Measurements from ENCODE around the gene CFAP92. TPM values are rescaled to one million over a fixed set of nuclear protein-coding genes. Genes with fewer than 3 reads are reported as not detected.

Gene CFAP92
- total and polyA plus RNA-seq, 4 experiments from 2014 or later, result 0.38 to 0.47 TPM; not detected in 2

DNA sequence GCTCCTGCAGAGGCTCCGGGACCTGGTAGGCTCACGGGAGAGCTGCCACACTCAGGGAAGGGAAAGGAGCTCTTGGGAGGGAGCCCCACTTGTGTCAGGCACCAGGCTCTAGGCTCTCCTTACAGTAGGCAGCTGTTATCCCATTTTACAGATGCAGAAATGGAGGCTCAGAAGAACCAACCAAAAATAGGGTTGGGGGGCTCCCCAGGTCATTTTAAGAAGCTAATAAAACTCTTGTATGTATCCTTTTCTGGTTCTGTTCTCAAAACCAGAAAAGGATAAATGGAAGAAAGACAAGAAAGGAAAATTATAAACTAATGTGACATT is 43.2 kb upstream of the CFAP92 start:
- peaks cover 7% of the 10 kb centered on the region for H3K27me3 ChIP-seq (ENCODE audit: insufficient read depth, low read length)
- H3K4me3 ChIP-seq (ENCODE audit: low read length in 2 of 2), result no peak overlapping the region
- H3K36me3 ChIP-seq (ENCODE audit: insufficient read depth, low read length), result no peaks in the 10 kb centered on the region
- no peaks in the 10 kb centered on the region for H3K36me3 Mint-ChIP-seq
- no peaks in the 10 kb centered on the region for H3K9me3 ChIP-seq (ENCODE audit: control insufficient read depth in 1 of 2, low read length in 2 of 2)
- ChIA-PET CTCF (ENCODE audit: partially characterized antibody) (interaction anchor here (1.0 to 3.6 kb wide), 5 partner anchors 10 to 119 kb away, joined by 3 to 20 read pairs (median 6); no protein-coding TSS in a partner anchor), POLR2A (ENCODE audit: partially characterized antibody) (interaction anchor here (0.6 to 1.9 kb wide), 3 partner anchors 10 to 66 kb away, joined by 3 to 6 read pairs (median 3); no protein-coding TSS in a partner anchor)
- peaks cover 0 to 2% (median 0%) of the 10 kb centered on the region in 8 donors for H3K9me3 Mint-ChIP-seq
- H3K4me1 Mint-ChIP-seq, result peaks cover 3 to 21% (median 10%) of the 10 kb centered on the region in 4 donors
- H3K27me3 Mint-ChIP-seq, result peaks cover 6 to 10% of the 10 kb centered on the region in 2 donors
- no peak for DNase-seq
- no peak overlapping the region for H3K27ac Mint-ChIP-seq
- H3K4me3 Mint-ChIP-seq, result no peak overlapping the region
- intact Hi-C loops (cut with micrococcal nuclease), result no loop called here
- H3K27ac ChIP-seq (ENCODE audit: low read depth, low read length), result no peak overlapping the region
- peaks cover 9% of the 10 kb centered on the region for H3K4me1 ChIP-seq (ENCODE audit: insufficient read depth, low read length)

DNA sequence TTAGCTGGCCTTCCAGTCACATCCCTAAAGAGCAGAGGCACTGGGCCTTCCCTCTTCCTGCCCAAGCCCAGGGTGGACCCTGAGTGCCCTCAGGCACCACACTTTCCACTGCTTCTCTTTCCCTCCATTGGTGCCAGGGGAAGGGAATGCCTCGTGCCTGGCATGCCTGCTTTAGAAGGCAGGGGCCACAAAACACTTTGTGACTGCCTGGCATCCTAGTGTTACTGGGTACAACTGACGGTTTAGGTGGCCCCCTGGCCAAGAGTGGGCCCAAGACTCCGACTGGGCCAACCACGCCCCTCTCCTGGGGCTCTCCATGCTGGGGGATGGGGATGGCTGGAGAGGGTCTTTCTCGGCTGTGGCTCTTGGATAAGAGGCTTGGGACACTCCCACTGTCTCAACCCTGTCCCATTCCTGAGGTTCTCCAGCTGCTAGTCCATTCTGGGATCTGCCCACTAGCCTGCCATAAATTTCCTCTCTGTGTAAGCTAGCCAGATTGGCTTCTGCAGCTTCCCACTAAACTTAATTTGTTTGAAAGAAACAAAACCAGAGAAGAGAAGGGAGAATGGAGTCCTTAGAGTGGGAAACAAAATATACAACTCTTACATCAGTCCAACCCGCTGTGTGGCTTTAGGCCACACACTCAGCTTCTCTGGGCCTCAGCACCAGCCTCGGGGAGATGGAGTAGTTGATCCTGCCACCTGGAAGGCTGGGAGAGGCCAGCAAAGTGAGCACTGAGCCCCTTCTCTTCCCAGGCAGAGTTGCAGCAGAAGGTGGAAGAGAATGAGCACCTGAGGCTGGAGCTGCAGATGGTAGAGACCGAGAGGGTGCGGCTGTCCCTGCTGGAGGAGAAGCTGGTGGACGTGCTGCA is 42.6 kb upstream of the CFAP92 start:
- peak overlapping the region in 4 of 7 donors; percentile 65 to 69 (median 67) for H3K27ac Mint-ChIP-seq
- H3K36me3 Mint-ChIP-seq, result no peaks in the 10 kb centered on the region
- Histone ChIP-seq H3K4me1 (ENCODE audit: insufficient read depth, low read length) (peaks cover 9% of the 10 kb centered on the region), H3K36me3 (ENCODE audit: insufficient read depth, low read length) (no peaks in the 10 kb centered on the region), H3K27ac (ENCODE audit: low read depth, low read length) (no peak overlapping the region), H3K9me3 (ENCODE audit: control insufficient read depth in 1 of 2, low read length in 2 of 2) (no peaks in the 10 kb centered on the region), H3K27me3 (ENCODE audit: insufficient read depth, low read length) (peaks cover 7% of the 10 kb centered on the region), H3K4me3 (ENCODE audit: low read length in 2 of 2) (no peak overlapping the region)
- CTCF ChIA-PET (ENCODE audit: partially characterized antibody), result interaction anchor here (1.1 to 3.6 kb wide), 5 partner anchors 9 to 209 kb away, joined by 3 to 20 read pairs (median 6); no protein-coding TSS in a partner anchor
- POLR2A ChIA-PET (ENCODE audit: partially characterized antibody), result interaction anchor here (0.8 to 1.9 kb wide), 2 partner anchors 9 to 20 kb away, joined by 3 to 6 read pairs; no protein-coding TSS in a partner anchor
- peaks cover 5 to 7% of the 10 kb centered on the region in 2 donors for H3K27me3 Mint-ChIP-seq
- DNase-seq, result no peak
- H3K9me3 Mint-ChIP-seq, result peaks cover 0 to 2% (median 0%) of the 10 kb centered on the region in 8 donors
- intact Hi-C loops (cut with micrococcal nuclease), result no loop called here
- peak overlapping the region in 3 of 8 donors; percentile 20 to 59 (median 35) for H3K4me3 Mint-ChIP-seq
- H3K4me1 Mint-ChIP-seq, result peaks cover 3 to 21% (median 10%) of the 10 kb centered on the region in 4 donors

- peaks cover 9% of the 10 kb centered on the region for H3K4me1 ChIP-seq (ENCODE audit: insufficient read depth, low read length)
- DNase-seq, result peak in 1 of 5 donors; percentile 29
These were observed 41.7 kb upstream of the CFAP92 start for GRCh38 chr3:129035360-129036221.

GRCh38 chr3:129034642-129035041 is 40.8 kb upstream of the CFAP92 start:
- peaks cover 3 to 16% (median 9%) of the 10 kb centered on the region in 4 donors for H3K4me1 Mint-ChIP-seq
- POLR2A ChIA-PET (ENCODE audit: partially characterized antibody), result interaction anchor here (0.8 to 1.3 kb wide), 3 partner anchors 9 to 282 kb away, joined by 3 to 4 read pairs (median 4); partner anchors contain the start of gene RAB43

More at GRCh38 chr3:129035360-129036221, 41.7 kb upstream of the CFAP92 start:
- H3K9me3 Mint-ChIP-seq, result peaks cover 0 to 2% (median 0%) of the 10 kb centered on the region in 8 donors
- intact Hi-C loops (cut with micrococcal nuclease), result no loop called here
- Histone ChIP-seq H3K27ac (ENCODE audit: low read depth, low read length) (no peak overlapping the region), H3K9me3 (ENCODE audit: control insufficient read depth in 1 of 2, low read length in 2 of 2) (no peaks in the 10 kb centered on the region), H3K4me3 (ENCODE audit: low read length in 2 of 2) (no peak overlapping the region), H3K36me3 (ENCODE audit: insufficient read depth, low read length) (no peaks in the 10 kb centered on the region), H3K27me3 (ENCODE audit: insufficient read depth, low read length) (peaks cover 7% of the 10 kb centered on the region)
- H3K27ac Mint-ChIP-seq, result peak overlapping the region in 6 of 7 donors; percentile 29 to 69 (median 49)
- ChIA-PET CTCF (ENCODE audit: partially characterized antibody) (interaction anchor here (1.0 to 3.6 kb wide), 5 partner anchors 8 to 210 kb away, joined by 3 to 20 read pairs (median 4); no protein-coding TSS in a partner anchor), POLR2A (ENCODE audit: partially characterized antibody) (no interaction called here)
- H3K4me3 Mint-ChIP-seq, result peak overlapping the region in 4 of 8 donors; percentile 20 to 76 (median 30)
- no peaks in the 10 kb centered on the region for H3K36me3 Mint-ChIP-seq
- H3K4me1 Mint-ChIP-seq, result peaks cover 3 to 21% (median 10%) of the 10 kb centered on the region in 4 donors
- peaks cover 5 to 7% of the 10 kb centered on the region in 2 donors for H3K27me3 Mint-ChIP-seq

GRCh38 chr3:129033633-129034321 is 39.9 kb upstream of the CFAP92 start:
- peaks cover 0 to 2% (median 0%) of the 10 kb centered on the region in 8 donors for H3K9me3 Mint-ChIP-seq
- Histone ChIP-seq H3K4me1 (ENCODE audit: insufficient read depth, low read length) (peaks cover 9% of the 10 kb centered on the region), H3K27ac (ENCODE audit: low read depth, low read length) (no peak overlapping the region), H3K36me3 (ENCODE audit: insufficient read depth, low read length) (no peaks in the 10 kb centered on the region), H3K27me3 (ENCODE audit: insufficient read depth, low read length) (no peaks in the 10 kb centered on the region), H3K4me3 (ENCODE audit: low read length in 2 of 2) (no peak overlapping the region), H3K9me3 (ENCODE audit: control insufficient read depth in 1 of 2, low read length in 2 of 2) (no peaks in the 10 kb centered on the region)
- no peak overlapping the region for H3K4me3 Mint-ChIP-seq
- DNase-seq, result no peak
- no peaks in the 10 kb centered on the region for H3K36me3 Mint-ChIP-seq
- H3K27ac Mint-ChIP-seq, result no peak overlapping the region
- H3K4me1 Mint-ChIP-seq, result peaks cover 3 to 16% (median 9%) of the 10 kb centered on the region in 4 donors
- ChIA-PET POLR2A (ENCODE audit: partially characterized antibody) (interaction anchor here (0.8 to 1.3 kb wide), 3 partner anchors 9 to 283 kb away, joined by 3 to 4 read pairs (median 4); partner anchors contain the start of gene RAB43), CTCF (ENCODE audit: partially characterized antibody) (interaction anchor here (1.0 kb wide), 1 partner anchor 30 kb away, joined by 3 read pairs; no protein-coding TSS in a partner anchor)
- intact Hi-C loops (cut with micrococcal nuclease), result no loop called here
- H3K27me3 Mint-ChIP-seq, result peaks cover 0 to 1% of the 10 kb centered on the region in 2 donors

More at GRCh38 chr3:129034642-129035041, 40.8 kb upstream of the CFAP92 start:
- no peaks in the 10 kb centered on the region for H3K36me3 ChIP-seq (ENCODE audit: insufficient read depth, low read length)
- no peak overlapping the region for H3K4me3 ChIP-seq (ENCODE audit: low read length in 2 of 2)
- intact Hi-C loops (cut with micrococcal nuclease), result no loop called here
- DNase-seq, result no peak
- H3K27ac ChIP-seq (ENCODE audit: low read depth, low read length), result no peak overlapping the region
- peaks cover 6% of the 10 kb centered on the region for H3K27me3 ChIP-seq (ENCODE audit: insufficient read depth, low read length)
- peaks cover 0 to 2% (median 0%) of the 10 kb centered on the region in 8 donors for H3K9me3 Mint-ChIP-seq
- CTCF ChIA-PET (ENCODE audit: partially characterized antibody), result interaction anchor here (0.9 to 1.2 kb wide), 3 partner anchors 8 to 17 kb away, joined by 3 to 4 read pairs (median 3); no protein-coding TSS in a partner anchor
- no peak overlapping the region for H3K4me3 Mint-ChIP-seq
- peaks cover 9% of the 10 kb centered on the region for H3K4me1 ChIP-seq (ENCODE audit: insufficient read depth, low read length)
- peaks cover 3 to 5% of the 10 kb centered on the region in 2 donors for H3K27me3 Mint-ChIP-seq
- no peak overlapping the region for H3K27ac Mint-ChIP-seq
- no peaks in the 10 kb centered on the region for H3K9me3 ChIP-seq (ENCODE audit: control insufficient read depth in 1 of 2, low read length in 2 of 2)
- no peaks in the 10 kb centered on the region for H3K36me3 Mint-ChIP-seq

DNA sequence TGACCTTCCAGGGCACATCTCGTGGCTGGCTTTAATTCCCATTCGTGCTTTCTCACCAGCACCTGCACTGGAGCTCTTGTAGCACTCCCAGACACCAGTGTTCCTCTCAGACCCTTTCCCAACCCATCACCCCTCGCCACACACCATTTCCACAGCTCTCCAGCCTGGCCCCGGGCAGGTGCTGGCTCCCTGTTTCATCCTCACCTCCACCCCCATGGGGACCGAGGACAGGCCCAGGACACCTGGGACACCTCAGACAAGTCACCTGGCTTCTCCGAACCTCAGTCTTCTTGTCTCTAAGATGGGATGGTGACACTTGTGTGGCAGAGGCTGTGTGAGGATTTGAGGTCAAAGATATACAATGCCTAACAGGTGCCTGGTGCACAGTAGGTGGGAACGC is 39.3 kb upstream of the CFAP92 start:
- Histone ChIP-seq H3K27ac (ENCODE audit: low read depth, low read length) (no peak overlapping the region), H3K27me3 (ENCODE audit: insufficient read depth, low read length) (no peaks in the 10 kb centered on the region), H3K9me3 (ENCODE audit: control insufficient read depth in 1 of 2, low read length in 2 of 2) (no peaks in the 10 kb centered on the region), H3K4me1 (ENCODE audit: insufficient read depth, low read length) (peaks cover 9% of the 10 kb centered on the region), H3K4me3 (ENCODE audit: low read length in 2 of 2) (no peak overlapping the region), H3K36me3 (ENCODE audit: insufficient read depth, low read length) (no peaks in the 10 kb centered on the region)
- peaks cover 3 to 16% (median 9%) of the 10 kb centered on the region in 4 donors for H3K4me1 Mint-ChIP-seq
- no peaks in the 10 kb centered on the region for H3K36me3 Mint-ChIP-seq
- POLR2A ChIA-PET (ENCODE audit: partially characterized antibody), result interaction anchor here (1.3 kb wide), 1 partner anchor 284 kb away, joined by 4 read pairs; no protein-coding TSS in a partner anchor
- intact Hi-C loops (cut with micrococcal nuclease), result no loop called here
- no peak for DNase-seq
- H3K27ac Mint-ChIP-seq, result peak overlapping the region in 1 of 7 donors; percentile 75
- peaks cover 0 to 1% of the 10 kb centered on the region in 2 donors for H3K27me3 Mint-ChIP-seq
- no peak overlapping the region for H3K4me3 Mint-ChIP-seq
- H3K9me3 Mint-ChIP-seq, result peaks cover 0 to 2% (median 0%) of the 10 kb centered on the region in 8 donors
- CTCF ChIA-PET (ENCODE audit: partially characterized antibody), result interaction anchor here (1.0 kb wide), 1 partner anchor 29 kb away, joined by 3 read pairs; no protein-coding TSS in a partner anchor
